CD4-positive, alpha-beta T cell treated with Interleukin-17A for 4 hours (primary cell): ENCODE data around the gene TTLL8.
A peak's percentile ranks its signal among the peaks of the same experiment; 100 is the strongest.
"Not testable (repeated sequence)": the region's sequence is repeated elsewhere in the genome, so short reads cannot be mapped to it uniquely, and the experiment has no call there.

Experiments
- DNase-seq: peaks from one replicate; pipeline ENCODE4 v3.0.0-alpha.2; 2020; ENCODE audit warnings: mixed read lengths

Gene TTLL8

GRCh38 chr22:49981799-49982198 is 76.3 kb downstream of the TTLL8 start:
- DNase-seq: not testable (repeated sequence)

- DNase-seq: peak; percentile 50
These were observed 78.4 kb downstream of the TTLL8 start for GRCh38 chr22:49979587-49980264.

- no peak for DNase-seq
These were observed 80.5 kb downstream of the TTLL8 start for GRCh38 chr22:49977578-49977977.

GRCh38 chr22:49976439-49977175 is 81.5 kb downstream of the TTLL8 start:
- peak; percentile 49 for DNase-seq

- peak; percentile 11 for DNase-seq
These were observed 82.3 kb downstream of the TTLL8 start for GRCh38 chr22:49975543-49976389.

- peak; percentile 2 for DNase-seq
These were observed 84.8 kb downstream of the TTLL8 start for GRCh38 chr22:49973018-49973961.

- DNase-seq: peak; percentile 3
These were observed 85.7 kb downstream of the TTLL8 start for GRCh38 chr22:49972163-49973017.

- no peak for DNase-seq
These were observed 86.6 kb downstream of the TTLL8 start for GRCh38 chr22:49971232-49972162.

- peak; percentile 98 for DNase-seq
These were observed 87.4 kb downstream of the TTLL8 start for GRCh38 chr22:49970528-49971231.

GRCh38 chr22:49969751-49970527 is 88.2 kb downstream of the TTLL8 start:
- DNase-seq: no peak

GRCh38 chr22:49968831-49969661 is 89.1 kb downstream of the TTLL8 start:
- no peak for DNase-seq
